SIG-M5 treated with dmso at 0.1 percent for 504 hours (cell line): ENCODE results near the gene MGAT4A.

Experiments
- DNase-seq: peaks from one replicate; lab custom pipeline; 2025; ENCODE audit not compliant: unreplicated experiment; lab: John Stamatoyannopoulos, UW

The MGAT4A gene

GRCh38 chr2:98731041-98731893, at the start of gene MGAT4A:
Gene MGAT4A, minus strand, starts transcription at chr2:98731132. Its CDS starts 4,800 bp downstream, at chr2:98726332.
- peak; percentile 66 for DNase-seq

DNA sequence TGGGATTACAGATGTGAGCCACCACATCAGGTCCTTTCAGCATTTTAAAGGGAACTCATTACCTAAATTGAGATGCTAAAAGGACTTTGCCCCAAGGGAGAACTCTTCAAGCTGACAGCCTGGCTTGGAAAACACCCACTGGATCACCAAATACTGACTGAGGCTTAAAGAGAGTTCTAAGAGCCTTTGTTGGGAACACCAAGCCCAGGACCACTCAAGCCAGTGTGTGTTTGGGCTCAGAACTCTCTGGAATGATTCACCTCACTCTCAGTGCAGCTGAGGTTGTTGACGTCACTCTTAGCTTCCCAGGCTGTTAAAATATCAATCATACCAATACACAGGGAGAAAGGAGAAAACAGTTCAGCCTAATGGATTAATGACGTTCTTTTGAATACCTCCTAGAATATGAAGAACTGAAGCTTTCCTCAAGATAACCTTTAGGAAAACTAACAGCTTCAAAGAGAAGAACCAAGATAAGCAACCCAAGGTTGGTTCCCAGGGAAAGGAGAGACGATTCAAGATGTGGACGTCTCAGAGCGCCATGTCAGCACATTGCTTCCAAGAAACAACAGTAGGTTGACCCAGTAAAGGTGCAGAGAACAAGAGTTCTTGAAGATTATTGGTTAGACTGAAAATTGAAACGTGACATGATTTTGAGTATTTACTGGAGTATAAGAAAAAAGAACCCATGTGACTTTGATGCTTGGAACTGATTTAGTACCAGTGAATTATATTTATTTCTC, 48.0 kb upstream of the MGAT4A start:
- no peak for DNase-seq

GRCh38 chr2:98778151-98778550, 47.2 kb upstream of the MGAT4A start:
- no peak for DNase-seq

DNA sequence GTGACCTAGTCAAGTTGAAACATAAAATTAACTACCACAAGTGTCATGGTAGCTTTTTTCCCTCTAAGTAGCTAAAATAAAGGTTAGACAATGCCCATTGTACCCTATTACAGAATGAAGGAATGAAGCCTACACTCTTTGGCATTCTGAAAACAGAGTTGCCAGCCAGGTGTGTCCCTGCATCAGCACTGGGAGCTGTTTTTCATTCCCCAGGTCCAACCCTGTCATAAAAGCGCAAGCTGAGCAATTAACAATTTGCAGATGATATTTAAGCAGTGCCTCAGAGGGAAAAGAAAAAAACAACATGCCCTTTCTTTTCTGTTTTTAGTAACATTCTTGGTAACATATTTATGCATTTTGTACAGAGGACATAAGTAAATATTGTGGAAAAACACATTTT, 46.8 kb upstream of the MGAT4A start:
- DNase-seq: no peak

DNA sequence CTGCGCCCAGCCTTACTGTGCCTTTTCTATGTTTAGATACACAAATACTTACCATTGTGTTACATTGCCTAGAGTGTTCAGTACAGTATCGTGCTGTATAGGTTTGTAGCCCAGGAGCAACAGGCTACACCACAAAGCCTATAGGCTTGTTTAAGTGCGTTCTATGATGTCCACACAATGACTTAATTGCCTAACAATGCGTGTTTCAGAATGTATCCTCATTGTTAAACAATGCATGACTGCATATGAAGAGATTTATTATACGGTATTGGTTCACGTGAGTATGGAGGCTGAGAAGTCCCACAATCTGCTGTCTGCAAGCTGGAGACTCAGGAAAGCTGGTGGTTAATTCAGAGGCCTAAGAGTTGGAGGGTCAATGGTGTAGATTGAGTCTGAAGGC, 46.1 kb upstream of the MGAT4A start:
- DNase-seq: no peak

- no peak for DNase-seq
These were observed 45.2 kb upstream of the MGAT4A start for GRCh38 chr2:98776136-98776535.

DNA sequence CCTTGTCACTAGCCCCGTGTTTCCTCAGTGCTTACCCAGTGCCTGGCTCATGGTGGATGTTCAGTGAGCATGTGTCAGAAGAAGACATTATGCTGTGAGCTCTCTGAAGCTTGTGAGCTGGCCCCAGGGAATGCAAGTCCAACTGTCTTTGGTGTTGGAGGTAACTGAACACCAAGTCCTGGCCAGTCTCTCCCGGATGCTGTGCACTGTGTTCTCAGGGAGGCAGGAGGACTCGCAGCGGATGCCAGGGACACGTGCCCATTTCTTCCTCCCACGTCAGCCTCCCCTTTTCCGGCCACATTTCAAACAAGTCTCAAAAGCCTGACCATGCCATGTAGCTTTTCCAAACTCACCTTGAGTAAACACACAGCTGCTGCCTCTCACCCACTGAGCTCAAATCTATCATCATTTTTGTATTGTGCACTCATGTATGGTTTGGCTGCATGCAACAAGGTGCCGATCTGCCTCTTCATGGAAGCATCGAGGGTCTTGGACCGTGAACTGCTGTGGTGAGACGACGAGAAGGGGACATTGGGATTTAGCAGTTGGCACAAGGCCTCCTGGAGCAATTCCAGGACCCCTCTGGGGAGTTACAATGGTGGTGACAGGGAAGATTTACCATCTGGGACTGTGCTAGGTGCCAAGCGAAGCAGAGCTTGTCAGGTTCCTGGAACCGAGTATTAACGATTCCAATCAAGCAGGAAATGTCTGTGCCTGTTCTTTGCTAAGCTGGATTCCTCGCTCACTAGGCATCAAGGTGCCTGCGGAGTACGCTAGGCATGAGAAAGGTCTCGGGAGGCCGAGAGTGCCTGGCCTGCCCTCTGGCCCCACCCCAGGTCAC, 44.4 kb upstream of the MGAT4A start:
- DNase-seq: no peak

GRCh38 chr2:98773907-98774306, 43.0 kb upstream of the MGAT4A start:
- DNase-seq: no peak

DNA sequence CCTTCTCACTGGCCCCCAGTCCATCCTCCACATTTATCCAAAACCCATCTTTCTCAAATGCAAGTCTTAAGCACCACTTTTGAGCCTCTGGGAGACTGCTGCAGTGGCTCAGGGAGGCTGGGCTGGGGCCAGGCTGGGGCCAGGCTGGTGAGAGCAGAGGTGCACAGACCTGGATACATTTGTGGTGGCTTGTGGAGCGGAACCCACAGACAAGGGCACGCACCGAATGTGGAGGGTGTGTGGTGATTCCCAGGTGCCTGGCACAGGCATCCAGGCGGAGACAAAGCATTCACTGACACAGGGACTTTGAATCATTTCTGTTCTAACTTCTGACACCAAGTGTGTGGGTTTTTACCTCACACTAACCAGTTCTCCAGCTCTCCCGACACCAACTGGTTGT, 42.2 kb upstream of the MGAT4A start:
- DNase-seq: no peak

- DNase-seq: no peak
These were observed 41.6 kb upstream of the MGAT4A start for GRCh38 chr2:98772536-98772935.

- DNase-seq: peak; percentile 44
These were observed 41.0 kb upstream of the MGAT4A start for GRCh38 chr2:98771721-98772524.

GRCh38 chr2:98771264-98771663, 40.3 kb upstream of the MGAT4A start:
- no peak for DNase-seq

DNA sequence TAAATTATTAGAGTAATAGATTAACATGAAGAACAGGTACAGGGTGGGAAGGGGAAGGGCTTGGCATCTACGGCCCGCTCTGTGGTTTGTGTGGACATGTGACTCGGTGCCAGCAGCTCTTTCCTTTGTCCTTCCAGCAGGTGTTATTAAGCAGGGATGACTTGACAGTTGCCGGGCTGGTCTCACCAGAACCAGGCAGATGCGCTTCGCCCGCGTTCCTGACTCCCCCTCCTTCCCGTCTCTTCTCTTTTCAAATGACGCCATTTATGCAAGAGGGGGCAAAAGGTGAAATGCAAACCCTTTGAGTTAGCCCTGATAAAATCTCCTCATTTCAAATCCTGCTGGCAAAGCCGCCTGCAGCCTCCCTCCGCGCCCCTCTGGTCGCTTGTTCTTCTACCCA, 38.9 kb upstream of the MGAT4A start:
- no peak for DNase-seq

- no peak for DNase-seq
These were observed 38.2 kb upstream of the MGAT4A start for GRCh38 chr2:98769114-98769476.

DNA sequence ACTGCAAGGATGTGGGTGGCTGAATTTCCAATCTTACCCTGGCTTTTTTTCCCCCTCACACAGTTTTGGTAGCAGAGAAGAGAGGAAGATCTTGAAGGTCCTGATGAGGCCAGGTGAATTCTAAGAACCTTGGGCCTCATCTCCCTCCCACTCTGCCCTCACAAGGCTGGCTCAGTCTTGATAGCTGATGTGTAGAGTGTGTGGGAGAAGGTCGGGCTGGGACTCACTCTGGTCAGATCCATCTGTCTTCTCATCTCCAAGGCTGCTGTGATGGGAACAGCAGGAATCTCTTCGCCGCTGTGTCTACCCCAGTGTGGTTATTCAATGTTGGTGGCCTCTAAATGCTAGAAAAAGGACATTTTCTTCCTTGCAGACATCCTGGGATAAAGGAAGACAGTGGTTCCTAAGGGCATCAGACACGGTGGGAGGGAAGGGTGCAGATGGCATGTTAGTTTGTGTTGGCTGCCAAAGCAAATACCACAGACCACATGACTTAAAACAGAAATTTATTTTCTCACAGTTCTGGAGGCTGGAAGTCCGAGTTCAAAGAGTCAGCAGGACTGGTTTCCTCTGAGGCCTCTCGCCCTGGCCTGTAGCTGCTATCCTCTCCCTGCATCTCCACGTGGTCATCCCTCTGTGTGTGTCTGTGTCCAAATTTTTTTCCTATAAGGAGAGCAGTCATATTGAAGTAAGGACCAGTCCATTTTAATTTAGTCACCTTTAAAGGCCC, 37.6 kb upstream of the MGAT4A start:
- DNase-seq: peak; percentile 31

- DNase-seq: peak; percentile 96
These were observed 33.6 kb upstream of the MGAT4A start for GRCh38 chr2:98764499-98764898.

DNA sequence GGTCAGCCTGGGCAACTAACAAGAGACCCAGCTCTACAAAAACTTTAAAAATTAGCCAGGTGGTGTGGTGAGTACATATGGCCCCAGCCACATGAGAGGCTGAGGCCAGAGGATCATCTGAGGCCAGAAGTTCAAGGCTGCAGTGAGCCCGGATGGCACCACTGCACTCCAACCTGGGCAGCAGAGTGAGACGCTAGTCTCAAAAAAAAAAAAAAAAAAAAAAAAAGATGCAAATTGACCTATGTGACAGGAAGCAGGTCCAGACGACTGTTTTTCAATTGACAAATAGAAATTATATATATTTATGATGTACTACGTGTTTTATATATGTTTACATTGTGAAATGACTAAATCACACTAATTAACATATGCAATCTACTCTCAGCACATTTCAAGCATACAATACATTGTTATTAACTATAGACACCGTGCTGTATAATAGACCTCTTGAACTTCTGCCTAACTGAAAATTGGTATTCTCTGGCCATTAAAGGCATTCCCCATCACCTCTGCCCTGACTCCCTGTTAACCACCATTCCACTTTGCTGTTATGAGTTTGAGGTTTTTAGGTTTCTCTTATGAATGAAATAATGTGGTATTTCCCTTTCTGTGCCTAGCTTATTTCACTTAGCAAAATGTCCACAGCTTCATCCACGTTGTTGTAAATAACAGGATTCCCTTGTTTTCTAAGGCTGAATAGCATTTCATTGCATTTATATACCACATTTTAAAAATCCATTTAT, 32.4 kb upstream of the MGAT4A start:
- no peak for DNase-seq

- DNase-seq: no peak
These were observed 31.0 kb upstream of the MGAT4A start for GRCh38 chr2:98761909-98762308.

DNA sequence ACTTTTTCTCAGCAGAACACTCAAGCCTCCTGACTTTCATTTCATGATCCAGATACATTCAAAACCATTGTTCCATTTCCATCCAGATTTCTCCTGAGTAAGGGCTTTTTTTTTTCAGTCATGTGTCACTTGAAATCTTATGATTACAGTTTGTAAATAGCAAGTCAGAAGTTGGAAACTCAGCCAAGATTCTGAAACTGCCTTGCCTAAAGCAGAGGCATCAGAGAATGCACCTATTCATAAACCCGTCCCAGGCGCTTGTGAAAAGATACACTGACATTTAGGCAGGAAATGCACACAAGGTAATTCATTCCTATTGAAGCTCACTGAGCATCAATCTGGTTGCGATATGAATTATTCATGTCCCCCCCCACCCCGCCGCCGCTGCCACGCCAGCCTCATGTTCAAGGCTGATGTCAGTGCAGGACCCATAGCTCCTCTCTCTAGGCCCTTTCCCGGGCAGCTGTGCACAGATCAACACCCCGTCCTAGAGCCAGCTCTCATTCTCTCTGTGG, 30.4 kb upstream of the MGAT4A start:
- DNase-seq: no peak
